Measurements from ENCODE around the gene ERCC1. TPM values are rescaled to one million over a fixed set of nuclear protein-coding genes. Genes with fewer than 3 reads are reported as not detected.

ERCC1 gene
- total RNA-seq, 1 experiment from 2014 or later: 158 TPM

DNA sequence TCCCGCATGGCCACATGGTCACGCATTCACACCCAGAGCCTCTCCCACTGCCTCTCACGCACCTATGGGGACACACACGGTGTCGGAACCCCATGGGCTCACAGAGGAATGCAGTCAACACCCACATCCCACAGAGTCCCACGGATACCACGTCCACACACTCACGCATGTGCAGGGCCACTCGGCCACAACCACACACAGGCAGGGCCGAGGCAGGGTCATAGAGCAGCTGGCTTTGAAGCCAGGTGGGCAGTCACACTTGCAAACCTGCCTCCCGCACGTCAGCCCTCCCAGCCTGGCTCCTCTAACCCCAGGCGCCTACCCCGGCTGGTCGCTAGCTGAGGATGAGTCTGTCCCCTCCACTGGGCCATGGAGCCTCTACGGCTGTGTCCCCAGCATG, 61.4 kb downstream of the ERCC1 start:
- TF ChIP-seq, protein P1, sequence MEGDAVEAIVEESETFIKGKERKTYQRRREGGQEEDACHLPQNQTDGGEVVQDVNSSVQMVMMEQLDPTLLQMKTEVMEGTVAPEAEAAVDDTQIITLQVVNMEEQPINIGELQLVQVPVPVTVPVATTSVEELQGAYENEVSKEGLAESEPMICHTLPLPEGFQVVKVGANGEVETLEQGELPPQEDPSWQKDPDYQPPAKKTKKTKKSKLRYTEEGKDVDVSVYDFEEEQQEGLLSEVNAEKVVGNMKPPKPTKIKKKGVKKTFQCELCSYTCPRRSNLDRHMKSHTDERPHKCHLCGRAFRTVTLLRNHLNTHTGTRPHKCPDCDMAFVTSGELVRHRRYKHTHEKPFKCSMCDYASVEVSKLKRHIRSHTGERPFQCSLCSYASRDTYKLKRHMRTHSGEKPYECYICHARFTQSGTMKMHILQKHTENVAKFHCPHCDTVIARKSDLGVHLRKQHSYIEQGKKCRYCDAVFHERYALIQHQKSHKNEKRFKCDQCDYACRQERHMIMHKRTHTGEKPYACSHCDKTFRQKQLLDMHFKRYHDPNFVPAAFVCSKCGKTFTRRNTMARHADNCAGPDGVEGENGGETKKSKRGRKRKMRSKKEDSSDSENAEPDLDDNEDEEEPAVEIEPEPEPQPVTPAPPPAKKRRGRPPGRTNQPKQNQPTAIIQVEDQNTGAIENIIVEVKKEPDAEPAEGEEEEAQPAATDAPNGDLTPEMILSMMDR (conservative IDR thresholded peaks at IDR 0.05; ENCODE audit: low read depth, low read length): no peak
- no peak for TF ChIP-seq EZH2 (IDR thresholded peaks at IDR 0.05; ENCODE audit: borderline replicate concordance, low read depth, low read length, poor library complexity, severe bottlenecking)
- Histone ChIP-seq H3K27me3 (replicated peaks; ENCODE audit: insufficient read depth, low read depth, low read length, poor library complexity) (no peaks in the 10 kb centered on the region), H3K4me3 (ENCODE audit: low read depth, low read length, poor library complexity, severe bottlenecking) (no peak overlapping the region), H3K4me1 (ENCODE audit: insufficient read depth, low read length, poor library complexity, severe bottlenecking) (no peaks in the 10 kb centered on the region), H3K27ac (ENCODE audit: low read depth, low read length, poor library complexity, severe bottlenecking) (no peak overlapping the region), H3K9me3 (ENCODE audit: low read depth, low read length, poor library complexity, severe bottlenecking) (no peaks in the 10 kb centered on the region), H3K36me3 (ENCODE audit: insufficient read depth, low read length, poor library complexity, severe bottlenecking) (peaks cover 17% of the 10 kb centered on the region)
- intact Hi-C loops (cut with micrococcal nuclease; ENCODE audit: unreplicated experiment): no loop called here
- CTCF ChIA-PET: no interaction called here
- DNase-seq (ENCODE audit: low spot score): no peak
- POLR2A ChIA-PET (ENCODE audit: low non-redundant PET): no interaction called here
- no TSS peak for BruUV-seq (replicated peaks)

DNA sequence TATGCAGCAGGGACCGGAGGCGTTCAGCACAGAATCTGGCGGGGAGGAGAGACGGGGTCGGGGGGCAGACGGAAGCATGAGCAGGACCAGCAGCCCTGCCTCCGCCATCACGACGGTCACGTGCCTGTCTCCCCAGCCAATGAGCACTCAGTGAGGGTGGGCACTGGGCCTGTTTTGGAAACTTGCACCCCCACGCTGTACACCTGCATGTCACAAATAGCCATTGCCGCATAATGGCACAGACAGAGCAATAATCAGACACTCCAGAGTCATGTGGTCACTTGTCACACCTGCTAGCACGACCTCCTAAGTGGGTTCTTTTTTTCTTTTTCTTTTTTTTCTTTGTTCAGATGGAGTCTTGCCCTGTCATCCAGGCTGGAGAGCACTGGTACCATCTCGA, 62.1 kb downstream of the ERCC1 start:
- ChIA-PET CTCF (no interaction called here), POLR2A (ENCODE audit: low non-redundant PET) (no interaction called here)

DNA sequence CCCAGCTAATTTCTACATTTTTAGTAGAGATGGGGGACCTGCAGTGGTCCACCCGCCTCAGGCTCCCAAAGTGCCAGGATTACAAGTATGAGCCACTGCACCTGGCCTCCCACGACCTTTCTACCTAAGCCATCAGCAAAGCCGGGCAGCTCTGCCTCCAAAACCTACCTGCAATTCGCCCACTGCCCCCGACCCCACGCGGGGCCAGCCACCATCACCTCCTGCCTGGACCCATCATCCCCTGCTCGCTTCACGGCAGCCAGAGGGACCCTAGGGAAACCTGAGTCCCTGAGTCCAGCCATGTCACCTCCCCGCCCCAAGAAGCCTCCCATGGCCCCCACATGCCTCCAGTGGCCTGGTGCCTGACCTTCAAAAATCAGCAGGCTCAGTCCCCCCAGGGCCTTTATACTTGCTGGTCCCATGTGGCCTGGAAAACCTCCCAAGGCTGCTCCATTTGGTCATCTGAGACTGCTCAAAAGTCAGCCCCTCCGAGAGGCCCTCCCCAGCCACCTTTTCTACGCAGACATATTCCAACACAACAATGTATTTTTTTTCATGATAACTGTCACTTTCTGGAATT, 65.4 kb downstream of the ERCC1 start:
- Histone ChIP-seq H3K4me3 (ENCODE audit: low read depth, low read length, poor library complexity, severe bottlenecking) (no peak overlapping the region), H3K9me3 (ENCODE audit: low read depth, low read length, poor library complexity, severe bottlenecking) (no peaks in the 10 kb centered on the region), H3K36me3 (ENCODE audit: insufficient read depth, low read length, poor library complexity, severe bottlenecking) (peaks cover 44% of the 10 kb centered on the region), H3K27ac (ENCODE audit: low read depth, low read length, poor library complexity, severe bottlenecking) (no peak overlapping the region), H3K4me1 (ENCODE audit: insufficient read depth, low read length, poor library complexity, severe bottlenecking) (no peaks in the 10 kb centered on the region), H3K27me3 (replicated peaks; ENCODE audit: insufficient read depth, low read depth, low read length, poor library complexity) (no peaks in the 10 kb centered on the region)
- ChIA-PET POLR2A (ENCODE audit: low non-redundant PET) (no interaction called here), CTCF (no interaction called here)
- no TSS peak for BruUV-seq (replicated peaks)
- intact Hi-C loops (cut with micrococcal nuclease; ENCODE audit: unreplicated experiment): no loop called here
- DNase-seq (ENCODE audit: low spot score): no peak
- no peak for TF ChIP-seq EZH2 (IDR thresholded peaks at IDR 0.05; ENCODE audit: borderline replicate concordance, low read depth, low read length, poor library complexity, severe bottlenecking)
- TF ChIP-seq, protein P1 (conservative IDR thresholded peaks at IDR 0.05; ENCODE audit: low read depth, low read length): no peak

More for the DNA sequence above, 62.1 kb downstream of the ERCC1 start:
- no peaks in the 10 kb centered on the region for H3K27me3 ChIP-seq (replicated peaks; ENCODE audit: insufficient read depth, low read depth, low read length, poor library complexity)
- peaks cover 24% of the 10 kb centered on the region for H3K36me3 ChIP-seq (ENCODE audit: insufficient read depth, low read length, poor library complexity, severe bottlenecking)
- no peak overlapping the region for H3K4me3 ChIP-seq (ENCODE audit: low read depth, low read length, poor library complexity, severe bottlenecking)
- no peak for DNase-seq (ENCODE audit: low spot score)
- TF ChIP-seq, protein P1 (conservative IDR thresholded peaks at IDR 0.05; ENCODE audit: low read depth, low read length): no peak
- no peak for TF ChIP-seq EZH2 (IDR thresholded peaks at IDR 0.05; ENCODE audit: borderline replicate concordance, low read depth, low read length, poor library complexity, severe bottlenecking)
- intact Hi-C loops (cut with micrococcal nuclease; ENCODE audit: unreplicated experiment): no loop called here
- H3K27ac ChIP-seq (ENCODE audit: low read depth, low read length, poor library complexity, severe bottlenecking): no peak overlapping the region
- no TSS peak for BruUV-seq (replicated peaks)
- no peaks in the 10 kb centered on the region for H3K9me3 ChIP-seq (ENCODE audit: low read depth, low read length, poor library complexity, severe bottlenecking)
- no peaks in the 10 kb centered on the region for H3K4me1 ChIP-seq (ENCODE audit: insufficient read depth, low read length, poor library complexity, severe bottlenecking)
